NB4 (cell line): ENCODE measurements around the gene ZNF148.

Source experiments
- DNase-seq: peaks from one replicate; pipeline ENCODE4 v3.0.0; 2010; ENCODE audit warnings: low read depth
- H3K4me3 ChIP-seq: one replicate; pipeline ENCODE4 v1.5.1; 2011; ENCODE audit warnings: mild to moderate bottlenecking, low read depth, low read length, moderate library complexity
- CTCF ChIP-seq: IDR thresholded peaks from one replicate; pipeline ENCODE4 v1.5.1; 2012; ENCODE audit warnings: low read depth, low read length
- MAX ChIP-seq: IDR thresholded peaks from 2 replicates; pipeline ENCODE4 v1.6.1; 2011; ENCODE audit warnings: low read depth, low read length
- MYC ChIP-seq: IDR thresholded peaks from 2 replicates; pipeline ENCODE4 v1.6.1; 2011; ENCODE audit warnings: low read depth, low read length
- POLR2A ChIP-seq: IDR thresholded peaks from 2 replicates; pipeline ENCODE4 v1.6.1; 2011; ENCODE audit warnings: mild to moderate bottlenecking; ENCODE audit not compliant: insufficient read length; ENCODE audit errors: extremely low read depth

The ZNF148 gene

GRCh38 chr3:125191256-125191655 lies 183.9 kb downstream of the ZNF148 start:
- no peak overlapping the region for H3K4me3 ChIP-seq
- no peak for DNase-seq
- TF ChIP-seq CTCF (no peak), MYC (no peak), MAX (no peak), POLR2A (no peak)

- H3K4me3 ChIP-seq: no peak overlapping the region
- TF ChIP-seq POLR2A (no peak), CTCF (no peak), MAX (no peak), MYC (no peak)
Measured at GRCh38 chr3:125190786-125191185, 184.3 kb downstream of the ZNF148 start.

GRCh38 chr3:125189378-125190165 lies 185.6 kb downstream of the ZNF148 start:
- DNase-seq: no peak
- no peak overlapping the region for H3K4me3 ChIP-seq
- TF ChIP-seq MYC (no peak), MAX (no peak), POLR2A (no peak)

More at GRCh38 chr3:125190786-125191185, 184.3 kb downstream of the ZNF148 start:
- DNase-seq: no peak

GRCh38 chr3:125188955-125189354 lies 186.2 kb downstream of the ZNF148 start:
- no peak for TF ChIP-seq MAX
- TF ChIP-seq MYC: no peak
- TF ChIP-seq POLR2A: no peak
- no peak for TF ChIP-seq CTCF
- H3K4me3 ChIP-seq: no peak overlapping the region
- no peak for DNase-seq

- TF ChIP-seq MAX: no peak
- no peak for TF ChIP-seq CTCF
- TF ChIP-seq MYC: no peak
- TF ChIP-seq POLR2A: no peak
- no peak overlapping the region for H3K4me3 ChIP-seq
- no peak for DNase-seq
Measured at GRCh38 chr3:125187599-125187910, 187.6 kb downstream of the ZNF148 start.

- TF ChIP-seq POLR2A (no peak), CTCF (no peak), MAX (no peak)
- no peak for DNase-seq
- H3K4me3 ChIP-seq: no peak overlapping the region
Measured at GRCh38 chr3:125186800-125187598, 188.1 kb downstream of the ZNF148 start.
